Measurements from ENCODE around the gene DNAJC5.

DNA sequence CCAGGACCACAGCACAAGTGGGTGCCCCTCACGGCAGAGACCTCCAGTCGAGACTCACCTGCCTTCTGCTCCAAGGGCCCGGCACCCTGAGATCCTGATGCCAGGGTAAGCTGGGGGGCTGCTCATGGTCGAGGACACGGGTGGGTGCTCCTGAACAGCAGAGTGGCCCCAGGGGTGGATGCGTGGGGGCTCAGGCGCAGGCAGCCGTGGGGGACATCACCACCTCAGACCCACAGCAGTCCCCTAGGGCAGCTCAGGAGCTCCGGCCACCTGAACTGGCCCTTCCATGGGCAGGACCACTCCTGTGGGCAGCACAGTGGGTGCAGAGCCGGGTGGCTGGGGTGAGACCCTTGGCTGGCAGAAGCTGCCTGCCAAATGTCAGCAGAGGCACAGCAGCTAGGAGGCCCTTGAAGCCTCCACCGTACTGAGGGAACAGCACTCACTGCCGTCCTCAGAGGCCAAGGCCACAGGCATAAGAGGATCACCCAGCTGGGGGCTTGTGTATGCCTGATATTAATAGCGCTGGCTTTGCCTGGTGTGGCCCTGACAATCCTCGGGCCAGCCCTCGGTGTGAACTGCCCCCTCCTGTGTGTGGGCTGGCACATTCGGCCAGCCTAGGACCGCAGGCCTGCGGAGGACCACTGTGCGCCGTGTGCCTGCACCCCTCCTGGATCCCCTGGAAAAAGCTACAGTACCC, 55.9 kb downstream of the DNAJC5 start:
- TF ChIP-seq, protein P1, sequence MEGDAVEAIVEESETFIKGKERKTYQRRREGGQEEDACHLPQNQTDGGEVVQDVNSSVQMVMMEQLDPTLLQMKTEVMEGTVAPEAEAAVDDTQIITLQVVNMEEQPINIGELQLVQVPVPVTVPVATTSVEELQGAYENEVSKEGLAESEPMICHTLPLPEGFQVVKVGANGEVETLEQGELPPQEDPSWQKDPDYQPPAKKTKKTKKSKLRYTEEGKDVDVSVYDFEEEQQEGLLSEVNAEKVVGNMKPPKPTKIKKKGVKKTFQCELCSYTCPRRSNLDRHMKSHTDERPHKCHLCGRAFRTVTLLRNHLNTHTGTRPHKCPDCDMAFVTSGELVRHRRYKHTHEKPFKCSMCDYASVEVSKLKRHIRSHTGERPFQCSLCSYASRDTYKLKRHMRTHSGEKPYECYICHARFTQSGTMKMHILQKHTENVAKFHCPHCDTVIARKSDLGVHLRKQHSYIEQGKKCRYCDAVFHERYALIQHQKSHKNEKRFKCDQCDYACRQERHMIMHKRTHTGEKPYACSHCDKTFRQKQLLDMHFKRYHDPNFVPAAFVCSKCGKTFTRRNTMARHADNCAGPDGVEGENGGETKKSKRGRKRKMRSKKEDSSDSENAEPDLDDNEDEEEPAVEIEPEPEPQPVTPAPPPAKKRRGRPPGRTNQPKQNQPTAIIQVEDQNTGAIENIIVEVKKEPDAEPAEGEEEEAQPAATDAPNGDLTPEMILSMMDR (IDR thresholded peaks at IDR 0.05; ENCODE audit: low read depth, low read length, poor library complexity, severe bottlenecking) = no peak
- no peak for TF ChIP-seq EZH2phosphoT487 (IDR thresholded peaks at IDR 0.05; ENCODE audit: borderline replicate concordance, low read length)

All from DOHH2 (cell line).